SU-DHL-6 (cell line): Measurements from ENCODE around the gene ABCC8.

Source experiments
- H2AFZ ChIP-seq: fragments of 200-600 bp; sonication (generic); 2 replicates; pipeline ENCODE4 v1.6.1; 2014; ENCODE audit warnings: low read depth, mild to moderate bottlenecking, moderate library complexity, mixed read lengths, antibody characterized with exemption, low read length; ENCODE audit not compliant: severe bottlenecking
- H3F3A ChIP-seq: fragments of 200-600 bp; shearing (Covaris generic); 2 replicates; pipeline ENCODE4 v1.6.0; 2016; ENCODE audit warnings: antibody characterized with exemption, mild to moderate bottlenecking; ENCODE audit not compliant: insufficient read depth
- H3K27ac ChIP-seq: fragments of 200-600 bp; sonication (generic); 2 replicates; pipeline ENCODE4 v1.5.1; 2016; ENCODE audit warnings: low read depth, mild to moderate bottlenecking, low read length, moderate library complexity, mixed read lengths
- H3K27me3 ChIP-seq: fragments of 200-600 bp; sonication (generic), shearing (Covaris generic); 2 replicates; pipeline ENCODE4 v1.6.0; 2014; ENCODE audit warnings: mild to moderate bottlenecking, low read length
- H3K36me3 ChIP-seq: fragments of 200-600 bp; sonication (generic); 2 replicates; pipeline ENCODE4 v1.6.1; 2014; ENCODE audit warnings: mild to moderate bottlenecking, low read length, mixed read lengths
- H3K4me2 ChIP-seq: fragments of 300-600, 200-600 bp; shearing (Covaris generic), sonication (generic); 2 replicates; pipeline ENCODE4 v1.6.0; 2014; ENCODE audit warnings: low read length, low read depth, mild to moderate bottlenecking; ENCODE audit not compliant: poor library complexity, severe bottlenecking
- H3K4me3 ChIP-seq: fragments of 200-600 bp; sonication (generic); 2 replicates; pipeline ENCODE4 v1.5.1; 2014; ENCODE audit warnings: antibody characterized with exemption, low read length, mild to moderate bottlenecking, mixed read lengths; ENCODE audit not compliant: insufficient read depth, poor library complexity, severe bottlenecking
- H3K79me2 ChIP-seq: fragments of 200-600 bp; sonication (generic); 2 replicates; pipeline ENCODE4 v1.6.1; 2014; ENCODE audit warnings: mild to moderate bottlenecking, low read length, moderate library complexity; ENCODE audit not compliant: insufficient read depth
- H3K9ac ChIP-seq: fragments of 200-600 bp; sonication (generic); 2 replicates; pipeline ENCODE4 v1.7.0; 2014; ENCODE audit warnings: mild to moderate bottlenecking, low read length
- H3K9me2 ChIP-seq: fragments of 200-600 bp; sonication (generic); replicated peaks from 2 replicates; pipeline ENCODE4 v1.6.1; 2014; ENCODE audit warnings: low read length; ENCODE audit not compliant: insufficient read depth
- H3K9me3 ChIP-seq: fragments of 200-600 bp; sonication (generic); 2 replicates; pipeline ENCODE4 v1.6.1; 2014; ENCODE audit warnings: low read length, mixed read lengths; ENCODE audit not compliant: insufficient read depth
- H4K20me1 ChIP-seq: fragments of 200-600 bp; sonication (generic); 2 replicates; pipeline ENCODE4 v1.6.1; 2014; ENCODE audit warnings: low read depth, mild to moderate bottlenecking, antibody characterized with exemption, low read length, moderate library complexity, mixed read lengths
- CTCF ChIP-seq: fragments of 200-600 bp; sonication (generic); IDR thresholded peaks from one replicate; pipeline ENCODE4 v1.5.1; 2017; ENCODE audit warnings: antibody characterized with exemption, mild to moderate bottlenecking, low read length, moderate library complexity; ENCODE audit not compliant: insufficient read depth, poor library complexity, severe bottlenecking
- EZH2phosphoT487 ChIP-seq: fragments of 200-600 bp; sonication (generic), shearing (Covaris generic); conservative IDR thresholded peaks from 2 replicates; pipeline ENCODE4 v1.6.1; 2018; ENCODE audit warnings: mild to moderate bottlenecking, antibody characterized with exemption, low read length, moderate library complexity, mixed read lengths

ABCC8 gene

GRCh38 chr11:17504330-17505107 lies 27.9 kb upstream of the ABCC8 start:
- H3K27me3 ChIP-seq = no peaks in the 10 kb centered on the region
- H3K9me2 ChIP-seq = no peaks in the 10 kb centered on the region
- no peaks in the 10 kb centered on the region for H3K9me3 ChIP-seq
- no peak overlapping the region for H3K4me2 ChIP-seq
- no peak overlapping the region for H3K27ac ChIP-seq
- no peaks in the 10 kb centered on the region for H3K36me3 ChIP-seq
- no peak overlapping the region for H3K4me3 ChIP-seq
- H4K20me1 ChIP-seq = no peaks in the 10 kb centered on the region
- no peak overlapping the region for H2AFZ ChIP-seq
- H3F3A ChIP-seq = no peaks in the 10 kb centered on the region
- TF ChIP-seq EZH2phosphoT487 (no peak), CTCF (peak; percentile 96)
- H3K79me2 ChIP-seq = no peaks in the 10 kb centered on the region
- no peak overlapping the region for H3K9ac ChIP-seq

- H3K27ac ChIP-seq = no peak overlapping the region
- no peaks in the 10 kb centered on the region for H3K9me2 ChIP-seq
Measured at GRCh38 chr11:17502630-17503029, 26.0 kb upstream of the ABCC8 start.

GRCh38 chr11:17500673-17501072 lies 24.0 kb upstream of the ABCC8 start:
- Histone ChIP-seq H3K79me2 (no peaks in the 10 kb centered on the region), H3K4me2 (no peak overlapping the region), H3K27ac (no peak overlapping the region), H3K9me3 (no peaks in the 10 kb centered on the region), H3F3A (no peaks in the 10 kb centered on the region), H4K20me1 (no peaks in the 10 kb centered on the region), H2AFZ (no peak overlapping the region), H3K36me3 (no peaks in the 10 kb centered on the region), H3K27me3 (no peaks in the 10 kb centered on the region), H3K9ac (no peak overlapping the region), H3K9me2 (no peaks in the 10 kb centered on the region), H3K4me3 (no peak overlapping the region)
- no peak for TF ChIP-seq EZH2phosphoT487
- TF ChIP-seq CTCF = no peak

More at GRCh38 chr11:17502630-17503029, 26.0 kb upstream of the ABCC8 start:
- Histone ChIP-seq H3K9ac (no peak overlapping the region), H3K4me3 (no peak overlapping the region), H3K36me3 (no peaks in the 10 kb centered on the region), H3F3A (no peaks in the 10 kb centered on the region), H3K4me2 (no peak overlapping the region), H4K20me1 (no peaks in the 10 kb centered on the region), H2AFZ (no peak overlapping the region), H3K79me2 (no peaks in the 10 kb centered on the region), H3K27me3 (no peaks in the 10 kb centered on the region), H3K9me3 (no peaks in the 10 kb centered on the region)
- TF ChIP-seq CTCF (no peak), EZH2phosphoT487 (no peak)
